GM10266 (cell line): ENCODE data around the gene SARS2.

Experiments
- DNase-seq: peaks from one replicate; pipeline ENCODE4 v3.0.0; 2012; ENCODE audit errors: extremely low spot score
- TF ChIP-seq, protein P1 (sequence below): IDR thresholded peaks from 2 replicates; pipeline ENCODE4 v1.5.1; 2012; ENCODE audit warnings: mild to moderate bottlenecking, low read depth; ENCODE audit not compliant: control insufficient read depth, insufficient read depth; ENCODE audit errors: missing control alignments

Gene SARS2, protein sequence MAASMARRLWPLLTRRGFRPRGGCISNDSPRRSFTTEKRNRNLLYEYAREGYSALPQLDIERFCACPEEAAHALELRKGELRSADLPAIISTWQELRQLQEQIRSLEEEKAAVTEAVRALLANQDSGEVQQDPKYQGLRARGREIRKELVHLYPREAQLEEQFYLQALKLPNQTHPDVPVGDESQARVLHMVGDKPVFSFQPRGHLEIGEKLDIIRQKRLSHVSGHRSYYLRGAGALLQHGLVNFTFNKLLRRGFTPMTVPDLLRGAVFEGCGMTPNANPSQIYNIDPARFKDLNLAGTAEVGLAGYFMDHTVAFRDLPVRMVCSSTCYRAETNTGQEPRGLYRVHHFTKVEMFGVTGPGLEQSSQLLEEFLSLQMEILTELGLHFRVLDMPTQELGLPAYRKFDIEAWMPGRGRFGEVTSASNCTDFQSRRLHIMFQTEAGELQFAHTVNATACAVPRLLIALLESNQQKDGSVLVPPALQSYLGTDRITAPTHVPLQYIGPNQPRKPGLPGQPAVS

DNA sequence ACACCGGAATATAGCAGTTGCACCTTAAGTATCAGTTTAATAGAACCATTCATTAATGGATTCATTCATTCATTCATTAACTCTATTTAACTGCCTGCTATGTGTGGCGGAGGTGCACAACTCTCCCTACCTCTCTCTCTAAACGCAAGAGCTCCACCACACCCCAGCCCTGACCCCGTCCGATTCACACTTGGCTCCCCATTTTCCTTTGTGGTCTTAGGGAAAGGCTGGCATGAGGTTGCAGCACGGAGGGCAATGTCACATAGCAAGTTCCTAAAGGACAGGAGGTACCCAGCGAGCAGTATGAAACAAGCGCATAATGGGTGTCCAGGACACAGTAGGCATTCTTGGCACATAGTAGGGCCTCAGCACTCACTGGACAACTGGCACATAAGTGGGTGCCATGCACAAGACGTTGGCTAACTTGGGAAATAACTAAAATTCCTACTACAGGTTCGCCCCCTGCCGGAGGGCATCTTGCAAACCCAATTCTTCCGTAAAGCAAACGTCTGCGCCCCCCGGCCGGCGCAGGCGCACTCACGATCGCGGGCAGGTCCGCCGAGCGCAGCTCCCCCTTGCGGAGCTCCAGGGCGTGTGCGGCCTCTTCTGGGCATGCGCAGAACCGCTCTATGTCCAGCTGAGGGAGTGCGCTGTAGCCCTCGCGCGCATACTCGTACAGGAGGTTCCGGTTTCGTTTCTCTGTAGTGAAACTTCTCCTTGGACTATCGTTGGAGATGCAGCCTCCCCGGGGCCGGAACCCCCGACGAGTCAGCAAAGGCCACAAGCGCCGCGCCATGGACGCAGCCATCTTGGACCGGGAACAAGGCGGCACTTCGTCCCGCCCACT is at the start of gene SARS2:
Gene SARS2, minus strand, starts transcription at position 835 of the 847 bp plus-strand sequence. Its CDS starts 27 bp downstream, at position 808.
- peak; percentile 98 for DNase-seq
- TF ChIP-seq, protein P1, sequence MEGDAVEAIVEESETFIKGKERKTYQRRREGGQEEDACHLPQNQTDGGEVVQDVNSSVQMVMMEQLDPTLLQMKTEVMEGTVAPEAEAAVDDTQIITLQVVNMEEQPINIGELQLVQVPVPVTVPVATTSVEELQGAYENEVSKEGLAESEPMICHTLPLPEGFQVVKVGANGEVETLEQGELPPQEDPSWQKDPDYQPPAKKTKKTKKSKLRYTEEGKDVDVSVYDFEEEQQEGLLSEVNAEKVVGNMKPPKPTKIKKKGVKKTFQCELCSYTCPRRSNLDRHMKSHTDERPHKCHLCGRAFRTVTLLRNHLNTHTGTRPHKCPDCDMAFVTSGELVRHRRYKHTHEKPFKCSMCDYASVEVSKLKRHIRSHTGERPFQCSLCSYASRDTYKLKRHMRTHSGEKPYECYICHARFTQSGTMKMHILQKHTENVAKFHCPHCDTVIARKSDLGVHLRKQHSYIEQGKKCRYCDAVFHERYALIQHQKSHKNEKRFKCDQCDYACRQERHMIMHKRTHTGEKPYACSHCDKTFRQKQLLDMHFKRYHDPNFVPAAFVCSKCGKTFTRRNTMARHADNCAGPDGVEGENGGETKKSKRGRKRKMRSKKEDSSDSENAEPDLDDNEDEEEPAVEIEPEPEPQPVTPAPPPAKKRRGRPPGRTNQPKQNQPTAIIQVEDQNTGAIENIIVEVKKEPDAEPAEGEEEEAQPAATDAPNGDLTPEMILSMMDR, result peak; percentile 92

DNA sequence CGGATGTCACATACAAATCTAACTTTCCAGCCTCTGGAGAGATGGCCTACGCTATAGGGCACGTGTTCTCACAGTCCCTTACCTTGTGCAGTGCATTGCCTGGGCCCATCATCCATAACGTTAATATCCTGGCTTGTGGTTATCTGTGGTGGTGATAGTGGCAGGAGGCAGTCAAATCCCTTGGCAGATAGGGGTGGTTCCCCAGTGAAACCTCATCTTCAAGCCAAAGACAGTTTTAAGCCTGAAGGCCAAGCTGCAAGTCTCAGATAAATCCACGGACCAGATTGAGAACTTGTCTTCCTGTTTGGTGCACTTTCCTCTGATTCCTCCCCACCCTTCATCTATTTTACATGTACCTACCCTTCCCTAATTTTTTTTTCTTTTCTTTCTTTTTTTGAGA is 49.2 kb upstream of the SARS2 start:
- TF ChIP-seq, protein P1, result no peak

DNA sequence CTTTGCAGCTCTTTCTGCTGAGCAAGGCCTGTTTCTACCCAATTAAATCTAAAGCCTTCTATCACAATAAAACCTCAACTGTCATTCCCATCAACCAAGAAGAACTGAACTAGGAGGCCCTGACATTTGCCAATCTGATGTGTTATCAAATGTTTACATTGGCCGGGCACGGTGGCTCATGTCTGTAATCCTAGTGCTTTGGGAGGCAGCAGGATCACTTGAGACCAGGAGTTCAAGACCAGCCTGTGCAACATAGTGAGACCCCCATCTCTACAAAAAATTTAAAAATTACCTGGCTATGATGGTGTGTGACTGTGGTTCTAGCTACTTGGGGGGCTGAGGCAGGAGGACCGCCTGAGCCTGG is 47.7 kb upstream of the SARS2 start:
- DNase-seq, result no peak
- TF ChIP-seq, protein P1, result no peak

More for the DNA sequence above, 49.2 kb upstream of the SARS2 start:
- DNase-seq, result no peak

DNA sequence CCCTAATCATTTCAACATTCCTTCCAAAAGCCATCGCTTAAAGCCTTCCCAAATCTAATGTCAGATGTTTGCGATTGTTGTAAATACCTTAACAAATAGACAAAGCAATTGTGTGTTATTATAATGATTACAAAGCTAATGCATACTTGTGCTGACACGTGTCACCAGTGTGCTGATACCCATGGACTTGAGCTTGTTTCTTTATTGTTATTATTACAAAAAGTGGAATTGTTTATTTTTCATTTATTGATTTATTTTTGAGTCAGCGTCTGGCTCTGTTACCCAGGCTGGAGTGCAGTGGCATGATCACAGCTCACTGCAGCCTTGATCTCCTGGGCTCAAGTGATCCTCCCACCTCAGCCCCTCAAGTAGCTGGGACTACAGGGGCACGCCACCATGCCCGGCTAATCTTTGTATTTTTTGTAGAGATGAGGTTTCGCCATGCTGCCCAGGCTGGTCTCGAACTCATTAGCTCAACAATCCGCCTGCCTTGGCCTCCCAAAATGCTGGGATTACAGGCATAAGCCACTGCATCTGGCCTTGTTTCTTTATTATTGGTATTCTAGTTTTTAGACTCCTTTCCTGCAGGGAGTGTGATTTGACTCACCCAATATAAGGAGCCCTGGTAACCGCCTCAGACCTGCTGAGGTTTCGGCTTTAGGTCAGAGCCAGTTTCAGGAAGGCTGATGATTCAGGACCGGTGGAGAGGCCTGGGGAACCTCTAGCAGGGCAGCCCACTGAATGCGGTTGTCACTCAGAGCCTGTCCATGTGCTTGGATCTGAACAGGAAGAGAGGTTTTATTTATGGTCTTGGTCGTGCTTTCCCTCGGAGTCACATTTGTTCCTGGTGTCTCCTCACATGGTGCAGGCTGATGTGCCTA is 47.1 kb upstream of the SARS2 start:
- TF ChIP-seq, protein P1, result no peak
- peak; percentile 78 for DNase-seq

DNA sequence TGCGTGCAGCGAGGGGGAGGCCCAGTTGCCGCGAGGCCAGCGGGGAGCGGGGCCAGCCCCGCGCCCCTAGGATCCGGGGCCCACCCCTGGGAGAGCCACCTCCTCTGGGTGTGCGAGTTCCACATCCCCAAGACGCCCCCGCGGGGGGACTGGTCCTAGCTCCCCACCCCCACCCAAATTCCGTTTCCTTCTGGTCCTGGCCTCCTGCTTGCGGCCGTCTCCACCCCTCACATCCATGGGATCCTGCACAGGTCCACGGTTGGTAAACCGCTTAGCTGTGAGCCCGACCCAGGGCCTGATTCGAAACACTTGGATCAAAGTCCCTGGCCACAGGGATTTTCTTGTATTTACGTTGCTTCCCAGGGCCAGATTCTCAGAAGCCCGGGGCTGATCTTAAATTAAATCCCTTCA is 45.3 kb upstream of the SARS2 start:
- DNase-seq, result no peak
- TF ChIP-seq, protein P1, result no peak

DNA sequence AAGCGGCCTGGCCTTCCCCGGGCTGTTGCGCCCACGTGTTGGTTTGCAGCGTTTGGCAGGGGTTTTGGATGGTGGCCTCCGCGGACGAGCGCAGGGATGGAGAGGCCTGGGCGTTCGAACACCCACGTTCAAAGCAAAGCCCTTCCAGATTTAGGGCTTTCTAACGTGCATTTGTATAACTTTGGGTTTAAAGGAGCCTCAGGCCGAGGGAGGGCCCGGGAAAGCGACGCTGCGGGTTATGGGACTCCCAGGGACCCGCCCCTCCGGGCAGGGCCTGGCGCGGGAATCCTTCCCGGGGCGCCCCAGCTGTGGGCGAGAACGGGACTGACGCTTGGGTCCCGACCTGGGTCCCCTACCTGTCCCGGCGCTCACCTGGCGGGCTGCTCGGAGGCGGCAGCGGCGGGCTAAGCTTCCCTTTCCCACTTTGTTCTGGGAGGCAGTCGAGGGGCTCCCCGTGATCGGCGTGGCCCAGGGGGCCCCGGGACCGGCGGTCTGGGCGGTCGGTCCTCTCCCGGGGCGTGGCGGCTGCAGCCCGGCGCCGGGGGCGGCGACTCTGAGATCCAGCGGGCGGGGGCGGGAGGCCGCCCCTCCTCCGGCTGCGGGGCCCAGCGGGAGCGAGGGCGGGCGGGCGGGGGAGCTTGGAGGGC is 44.8 kb upstream of the SARS2 start, which contains the start of gene FBXO17:
Gene FBXO17, minus strand, starts transcription at position 529 of the 647 bp plus-strand sequence. CDS start 25,423 bp downstream, outside the sequence.
- TF ChIP-seq, protein P1, result no peak
- DNase-seq, result peak; percentile 30
